HEK293 (cell line): ENCODE measurements around the gene PLEKHA6.

Experiments
- CTCF ChIP-seq: fragments of 450-650 bp; formaldehyde crosslinking; IDR thresholded peaks from 2 replicates; pipeline ENCODE4 v1.5.1; 2016; ENCODE audit warnings: missing biosample characterization, missing genetic modification characterization
- PRDM2 ChIP-seq: fragments of 450-650 bp; formaldehyde crosslinking; IDR thresholded peaks from 2 replicates; pipeline ENCODE4 v1.5.1; 2016; ENCODE audit warnings: missing biosample characterization, missing genetic modification characterization, borderline replicate concordance
- ZNF248 ChIP-seq: fragments of 450-650 bp; formaldehyde crosslinking; IDR thresholded peaks from 2 replicates; pipeline ENCODE4 v1.5.1; 2017; ENCODE audit warnings: missing biosample characterization, missing genetic modification characterization
- ZNF394 ChIP-seq: fragments of 450-650 bp; formaldehyde crosslinking; IDR thresholded peaks from 2 replicates; pipeline ENCODE4 v1.5.1; 2016; ENCODE audit warnings: missing biosample characterization, missing genetic modification characterization, mild to moderate bottlenecking, moderate library complexity, borderline replicate concordance
- ZNF48 ChIP-seq: fragments of 450-650 bp; formaldehyde crosslinking; IDR thresholded peaks from 2 replicates; pipeline ENCODE4 v1.5.1; 2016; ENCODE audit warnings: missing biosample characterization, missing genetic modification characterization
- ZNF549 ChIP-seq: fragments of 450-650 bp; IDR thresholded peaks from 2 replicates; pipeline ENCODE4 v1.5.1; 2018; ENCODE audit warnings: missing biosample characterization, missing genetic modification characterization, mild to moderate bottlenecking, inconsistent platforms, moderate library complexity
- ZNF830 ChIP-seq: fragments of 450-650 bp; IDR thresholded peaks from 2 replicates; pipeline ENCODE4 v1.5.0; 2018; ENCODE audit warnings: missing biosample characterization, missing genetic modification characterization, low read depth, mild to moderate bottlenecking, moderate library complexity

GRCh38 chr1:204212715-204213114, 147.0 kb downstream of the PLEKHA6 start:
- TF ChIP-seq PRDM2 (tag by site-specific recombination): no peak
- no peak for TF ChIP-seq ZNF248 (tag by site-specific recombination)
- no peak for TF ChIP-seq ZNF830 (tag by site-specific recombination)
- TF ChIP-seq ZNF394 (tag by site-specific recombination): no peak
- TF ChIP-seq ZNF48: no peak
- TF ChIP-seq CTCF (tag by site-specific recombination): no peak
- no peak for TF ChIP-seq ZNF549
